ENCODE data around the gene MYBPH.

GRCh38 chr1:203177470-203178039 is 1.9 kb upstream of the MYBPH start:
- no peak for TF ChIP-seq CTCF (conservative IDR thresholded peaks at IDR 0.05; ENCODE audit: low read depth in 2 of 2)
- TF ChIP-seq POLR2AphosphoS5 (IDR thresholded peaks at IDR 0.05; ENCODE audit: low read depth), result no peak
- TF ChIP-seq REST (IDR thresholded peaks at IDR 0.05; ENCODE audit: unreplicated experiment), result no peak
- TF ChIP-seq EZH2phosphoT487 (IDR thresholded peaks at IDR 0.05; ENCODE audit: unreplicated experiment), result no peak
- TF ChIP-seq STAT1 (IDR thresholded peaks at IDR 0.05; ENCODE audit: unreplicated experiment), result no peak
- no peak for TF ChIP-seq EZH2 (IDR thresholded peaks at IDR 0.05; ENCODE audit: low read depth, unreplicated experiment)
- no peak for TF ChIP-seq ETS1 (IDR thresholded peaks at IDR 0.05)
- no peak for TF ChIP-seq ZNF462 (CRISPR knock-in tag; IDR thresholded peaks at IDR 0.05)
- no peak for TF ChIP-seq ZNF114 (CRISPR knock-in tag; IDR thresholded peaks at IDR 0.05)
- no peak for TF ChIP-seq CREB1 (CRISPR knock-in tag; IDR thresholded peaks at IDR 0.05; ENCODE audit: low read depth)
- no peak for TF ChIP-seq JUNB (IDR thresholded peaks at IDR 0.05; ENCODE audit: unreplicated experiment)
- TF ChIP-seq NANOG (IDR thresholded peaks at IDR 0.05; ENCODE audit: borderline replicate concordance), result no peak
- TF ChIP-seq ZNF331 (CRISPR knock-in tag; IDR thresholded peaks at IDR 0.05; ENCODE audit: low read depth), result no peak
